Kidney epithelial cell (primary cell): ENCODE data around the gene ZNF844. TPM values are rescaled to one million over a fixed set of nuclear protein-coding genes. Genes with fewer than 3 reads are reported as not detected.
"Not testable (repeated sequence)": the region's sequence is repeated elsewhere in the genome, so short reads cannot be mapped to it uniquely, and the experiment has no call there.

Experiments used
- DNase-seq: peaks from one replicate; pipeline ENCODE4 v3.0.0-alpha.2; 2010; ENCODE audit warnings: low read depth
- H3K27me3 ChIP-seq: 2 replicates; pipeline ENCODE4 v1.6.0; 2011; ENCODE audit warnings: low read length; ENCODE audit not compliant: control insufficient read depth, insufficient read depth
- H3K36me3 ChIP-seq: 2 replicates; pipeline ENCODE4 v1.5.1; 2011; ENCODE audit warnings: low read length; ENCODE audit not compliant: control insufficient read depth, insufficient read depth
- H3K4me3 ChIP-seq: 2 replicates; pipeline ENCODE4 v1.5.1; 2011; ENCODE audit warnings: low read depth, mild to moderate bottlenecking, control low read depth, low read length
- CTCF ChIP-seq: IDR thresholded peaks from 2 replicates; pipeline ENCODE4 v1.5.1; 2011; ENCODE audit warnings: mild to moderate bottlenecking, moderate library complexity, low read length, control low read depth, inconsistent platforms; ENCODE audit not compliant: insufficient read depth, poor library complexity, severe bottlenecking
- total RNA-seq: library from RNA; depleted of rRNA; stranded (reverse); fragments of >200 nt; gene quantifications from 2 replicates; pipeline ENCODE4 v1.2.3, GENCODE V29; 2015

The ZNF844 gene
- total RNA-seq, 1 donor from 2014 or later: 4.1 TPM

- Histone ChIP-seq H3K36me3 (no peaks in the 10 kb centered on the region), H3K27me3 (no peaks in the 10 kb centered on the region), H3K4me3 (no peak overlapping the region)
- no peak for DNase-seq
- TF ChIP-seq CTCF: no peak
These were observed 30.7 kb downstream of the ZNF844 start for GRCh38 chr19:12095111-12095790.

- no peak for DNase-seq
- Histone ChIP-seq H3K4me3 (no peak overlapping the region), H3K36me3 (no peaks in the 10 kb centered on the region), H3K27me3 (no peaks in the 10 kb centered on the region)
- TF ChIP-seq CTCF: no peak
These were observed 33.5 kb downstream of the ZNF844 start for GRCh38 chr19:12098040-12098439.

GRCh38 chr19:12103909-12104308 lies 39.4 kb downstream of the ZNF844 start:
- not testable (repeated sequence) for H3K36me3 ChIP-seq, H3K27me3 ChIP-seq, H3K4me3 ChIP-seq, DNase-seq

GRCh38 chr19:12111176-12111575 lies 46.6 kb downstream of the ZNF844 start:
- no peak for TF ChIP-seq CTCF
- DNase-seq: no peak
- no peaks in the 10 kb centered on the region for H3K36me3 ChIP-seq
- H3K27me3 ChIP-seq: no peaks in the 10 kb centered on the region
- H3K4me3 ChIP-seq: no peak overlapping the region

GRCh38 chr19:12111943-12112637 lies 47.6 kb downstream of the ZNF844 start:
- Histone ChIP-seq H3K4me3 (no peak overlapping the region), H3K36me3 (no peaks in the 10 kb centered on the region), H3K27me3 (no peaks in the 10 kb centered on the region)
- TF ChIP-seq CTCF: no peak
- DNase-seq: no peak

GRCh38 chr19:12112701-12113100 lies 48.2 kb downstream of the ZNF844 start:
- DNase-seq: no peak
- H3K4me3 ChIP-seq: no peak overlapping the region
- no peaks in the 10 kb centered on the region for H3K36me3 ChIP-seq
- TF ChIP-seq CTCF: no peak
- no peaks in the 10 kb centered on the region for H3K27me3 ChIP-seq
